Left lobe of liver (tissue), 2 donors: ENCODE data around the gene SGMS1. TPM values are rescaled to one million over a fixed set of nuclear protein-coding genes. Genes with fewer than 3 reads are reported as not detected.
A peak's percentile ranks its signal among the peaks of the same experiment; 100 is the strongest.
"Not testable (repeated sequence)": the region's sequence is repeated elsewhere in the genome, so short reads cannot be mapped to it uniquely, and the experiment has no call there.

ENCODE experiments used
- ATAC-seq: fragments of 200-7000 bp; cut with Tn5 transposase; one replicate; pipeline ENCODE4 v1.9.1; 2020; ENCODE audit warnings: mild to moderate bottlenecking, moderate library complexity
- DNase-seq: peaks from one replicate; pipeline ENCODE4 v3.0.0-alpha.2; 2020; ENCODE audit warnings: low spot score
- total RNA-seq: library from RNA; stranded (reverse); gene quantifications from one replicate; pipeline ENCODE4 v1.2.1, GENCODE V29; 2021
- donor health status: DM: no; HTN: no; CAD: no; lungs with moderate emphysema.
- donor health status: DM: no; HTN: yes; CAD: no.

SGMS1 gene
- total RNA-seq, 1 donor from 2014 or later, result 17.4 TPM

DNA sequence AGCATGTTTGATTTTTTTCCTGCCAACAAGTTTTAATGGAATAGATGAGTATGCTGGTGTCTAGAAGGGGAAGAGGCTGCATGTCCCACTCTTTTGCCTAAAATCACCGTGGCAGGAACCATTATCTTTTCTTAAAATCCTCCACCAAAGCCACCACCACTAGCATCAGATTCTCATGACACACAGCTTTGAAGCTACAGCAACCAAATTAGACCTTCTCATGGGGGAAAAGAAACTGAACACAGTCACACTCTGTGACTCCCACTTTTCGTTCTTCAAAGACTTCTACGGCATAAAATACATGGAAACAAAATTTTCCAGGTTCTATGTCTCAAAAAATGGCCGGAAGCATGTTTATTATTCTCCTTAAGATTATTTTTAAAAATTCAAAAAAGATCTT, 81.8 kb downstream of the SGMS1 start:
- ATAC-seq, result no peak
- no peak for DNase-seq

GRCh38 chr10:50541317-50541716, 82.4 kb downstream of the SGMS1 start:
- ATAC-seq, result no peak
- DNase-seq, result no peak

GRCh38 chr10:50540826-50541122, 83.0 kb downstream of the SGMS1 start:
- DNase-seq, result no peak
- no peak for ATAC-seq

GRCh38 chr10:50540069-50540825, 83.5 kb downstream of the SGMS1 start:
- DNase-seq (no peak), ATAC-seq (peak; percentile 43)

- peak; percentile 78 for ATAC-seq
Observed at GRCh38 chr10:50538555-50539398, 85.0 kb downstream of the SGMS1 start.

GRCh38 chr10:50536617-50537240, 87.0 kb downstream of the SGMS1 start:
- no peak for ATAC-seq
- DNase-seq, result no peak

More at GRCh38 chr10:50538555-50539398, 85.0 kb downstream of the SGMS1 start:
- peak; percentile 53 for DNase-seq

DNA sequence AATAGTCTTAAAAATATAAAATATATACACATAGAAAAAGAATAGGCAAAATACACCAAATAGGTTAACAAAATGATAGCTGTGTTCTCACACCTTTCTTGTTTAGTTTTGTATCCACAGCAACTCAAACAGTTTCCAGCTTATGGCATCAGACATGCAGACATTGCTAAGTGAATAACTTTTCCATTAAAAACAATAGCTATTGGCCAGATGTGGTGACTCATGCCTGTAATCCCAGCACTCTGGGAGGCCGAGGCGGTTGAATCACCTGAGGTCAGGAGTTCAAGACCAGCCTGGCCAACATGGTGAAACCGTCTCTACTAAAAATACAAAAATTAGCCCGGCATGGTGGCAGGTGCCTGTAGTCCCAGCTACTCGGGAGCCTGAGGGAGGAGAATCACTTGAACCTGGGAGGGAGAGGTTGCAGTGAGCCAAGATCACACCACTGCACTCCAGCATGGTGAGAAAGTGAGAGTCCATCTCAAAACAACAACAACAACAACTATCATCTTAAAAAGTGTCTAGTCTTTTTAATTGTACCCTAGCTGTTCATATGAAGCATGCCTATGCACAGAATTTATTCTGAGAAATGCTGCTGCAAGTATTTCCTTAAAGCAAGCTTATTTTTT, 88.9 kb downstream of the SGMS1 start:
- DNase-seq, ATAC-seq: not testable (repeated sequence)

- no peak for DNase-seq
- no peak for ATAC-seq
Observed at GRCh38 chr10:50533296-50533695, 90.5 kb downstream of the SGMS1 start.

DNA sequence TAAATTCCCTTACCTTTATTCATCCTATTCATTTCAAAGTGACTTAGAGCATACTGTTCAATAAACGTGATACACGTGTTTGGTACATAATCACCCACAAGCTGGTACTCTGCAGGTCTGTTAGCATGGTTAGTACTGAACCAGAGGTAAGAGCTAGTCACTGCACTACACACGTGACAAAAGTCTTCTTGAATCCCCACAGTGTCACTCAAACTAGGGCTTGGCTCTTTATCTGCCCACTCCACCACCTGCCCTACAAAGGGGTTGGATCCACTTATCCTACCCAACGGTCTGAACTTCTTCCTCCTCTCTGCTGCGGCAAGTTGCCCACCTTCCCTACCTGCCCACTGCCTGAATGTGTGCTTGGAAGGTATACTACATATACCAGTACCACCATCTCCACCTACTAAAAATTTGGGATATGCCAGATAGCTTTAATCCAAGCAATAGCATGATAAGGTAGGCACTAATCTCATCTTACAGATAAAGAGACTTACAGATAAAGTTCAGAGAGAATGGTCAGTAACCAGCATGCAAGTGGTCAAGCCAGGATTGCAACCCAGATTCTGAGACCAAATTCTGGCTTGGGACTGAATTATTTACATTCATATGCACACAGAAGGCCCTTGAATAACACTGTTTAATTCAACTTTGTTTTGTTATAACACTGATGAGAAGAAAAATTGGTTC, 92.2 kb downstream of the SGMS1 start:
- no peak for DNase-seq
- ATAC-seq, result no peak

- DNase-seq, result no peak
- no peak for ATAC-seq
Observed at GRCh38 chr10:50529660-50530059, 94.1 kb downstream of the SGMS1 start.

DNA sequence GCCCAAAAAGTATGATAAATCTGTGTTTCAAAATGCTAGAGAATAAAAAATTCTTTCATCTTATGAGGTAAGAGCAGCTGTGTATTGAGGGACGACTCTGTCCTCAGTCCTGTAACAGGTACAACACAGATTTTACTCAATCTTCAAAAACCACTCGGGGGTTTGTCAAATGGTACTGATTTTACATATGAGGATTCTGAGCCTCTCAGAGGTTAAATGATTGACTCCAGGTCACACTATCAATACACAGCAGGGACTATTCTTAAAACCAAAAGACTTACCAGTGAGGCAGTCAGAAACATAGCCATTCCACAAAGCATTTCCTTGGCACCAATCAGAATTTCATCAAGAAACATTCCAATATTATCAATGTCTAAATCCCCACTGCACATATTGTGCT, 95.5 kb downstream of the SGMS1 start:
- no peak for ATAC-seq
- DNase-seq, result no peak

DNA sequence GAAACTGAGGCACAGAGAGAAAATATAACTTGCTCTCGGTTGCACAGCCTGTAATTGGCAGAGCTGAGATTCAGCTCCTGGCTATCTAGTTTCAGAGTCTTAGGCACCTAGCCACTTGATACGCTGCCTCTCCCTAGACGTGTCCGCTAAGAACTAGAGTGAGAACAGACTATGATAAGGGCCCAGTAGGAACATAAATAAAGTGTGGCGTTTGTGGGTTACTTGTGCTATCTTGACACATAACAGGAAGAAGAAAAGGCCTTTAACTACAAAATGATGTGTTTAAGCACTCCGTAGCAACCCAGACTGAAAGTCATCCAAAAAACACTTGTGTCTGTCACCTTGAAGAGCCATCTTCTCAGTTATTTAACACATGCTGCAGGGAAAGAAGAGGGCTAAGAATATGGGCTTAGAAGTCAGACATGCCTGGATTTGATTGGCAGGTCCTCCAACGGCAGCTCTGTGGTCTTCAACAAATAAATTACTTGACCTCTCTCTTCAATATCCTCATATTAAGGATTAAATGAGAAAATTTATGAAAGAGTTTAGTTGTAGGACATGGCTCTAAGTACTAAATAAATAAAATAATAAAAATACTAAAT, 96.2 kb downstream of the SGMS1 start:
- DNase-seq (no peak), ATAC-seq (no peak)

GRCh38 chr10:50526185-50526584, 97.6 kb downstream of the SGMS1 start:
- DNase-seq (no peak), ATAC-seq (no peak)

GRCh38 chr10:50523357-50523756, 100.4 kb downstream of the SGMS1 start:
- no peak for DNase-seq
- no peak for ATAC-seq

DNA sequence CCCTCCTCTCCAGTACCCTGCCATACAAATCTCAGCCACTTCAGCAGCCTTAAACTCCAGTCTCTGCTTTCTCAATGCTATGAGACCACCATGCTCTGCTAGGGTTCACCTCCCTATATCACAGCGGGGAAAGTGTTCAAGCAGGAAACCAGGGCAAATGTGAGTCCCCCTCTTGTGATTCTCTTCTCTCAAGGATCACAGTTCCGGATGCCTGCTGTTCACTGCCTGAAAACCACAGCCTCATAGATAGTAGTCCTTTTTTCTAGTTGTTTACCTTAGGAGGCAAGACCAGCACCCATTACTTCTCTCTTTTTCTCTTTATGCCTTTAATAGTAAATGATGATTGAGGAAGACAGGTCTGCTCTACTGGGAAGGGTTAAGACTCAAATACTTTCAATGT, 100.8 kb downstream of the SGMS1 start:
- DNase-seq, result no peak
- no peak for ATAC-seq

- DNase-seq, result no peak
- ATAC-seq, result no peak
Observed at GRCh38 chr10:50520115-50520514, 103.6 kb downstream of the SGMS1 start.

GRCh38 chr10:50517626-50518025, 106.1 kb downstream of the SGMS1 start:
- ATAC-seq (no peak), DNase-seq (no peak)

GRCh38 chr10:50516171-50516570, 107.6 kb downstream of the SGMS1 start:
- DNase-seq, result no peak
- ATAC-seq, result no peak

GRCh38 chr10:50515420-50515819, 108.3 kb downstream of the SGMS1 start:
- ATAC-seq, result peak; percentile 58
- DNase-seq, result no peak

DNA sequence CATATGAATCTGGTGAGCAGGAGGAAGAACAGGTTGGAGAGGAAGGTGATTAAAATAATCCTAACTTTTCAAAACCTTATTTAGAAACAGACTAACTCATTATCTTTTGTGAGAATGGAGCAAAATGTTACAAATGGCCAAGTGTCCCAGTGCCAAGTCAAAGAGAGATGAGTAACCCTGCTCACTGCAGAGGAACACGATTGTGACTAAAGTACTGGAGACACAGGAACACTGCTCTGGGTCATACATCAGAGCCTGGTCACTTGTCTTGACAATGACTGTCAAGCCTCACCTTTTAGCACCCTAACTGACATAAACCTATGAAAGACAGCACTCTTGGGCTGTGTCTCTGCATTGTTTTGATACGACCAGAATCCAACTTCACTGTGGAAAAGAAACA, 108.8 kb downstream of the SGMS1 start:
- DNase-seq (no peak), ATAC-seq (peak; percentile 85)
